Epithelial cell of esophagus (primary cell): Measurements from ENCODE around the gene IQSEC3.

ENCODE experiments used
- DNase-seq: peaks from one replicate; pipeline ENCODE4 v3.0.0; 2010; ENCODE audit warnings: low read depth
- H3K4me3 ChIP-seq: 2 replicates; pipeline ENCODE4 v1.5.1; 2011; ENCODE audit warnings: mild to moderate bottlenecking, low read length, control low read depth
- CTCF ChIP-seq: IDR thresholded peaks from 2 replicates; pipeline ENCODE4 v1.5.1; 2011; ENCODE audit warnings: low read depth, mild to moderate bottlenecking, low read length, control low read depth, inconsistent platforms; ENCODE audit not compliant: insufficient read depth; ENCODE audit errors: missing control alignments

Gene IQSEC3

DNA sequence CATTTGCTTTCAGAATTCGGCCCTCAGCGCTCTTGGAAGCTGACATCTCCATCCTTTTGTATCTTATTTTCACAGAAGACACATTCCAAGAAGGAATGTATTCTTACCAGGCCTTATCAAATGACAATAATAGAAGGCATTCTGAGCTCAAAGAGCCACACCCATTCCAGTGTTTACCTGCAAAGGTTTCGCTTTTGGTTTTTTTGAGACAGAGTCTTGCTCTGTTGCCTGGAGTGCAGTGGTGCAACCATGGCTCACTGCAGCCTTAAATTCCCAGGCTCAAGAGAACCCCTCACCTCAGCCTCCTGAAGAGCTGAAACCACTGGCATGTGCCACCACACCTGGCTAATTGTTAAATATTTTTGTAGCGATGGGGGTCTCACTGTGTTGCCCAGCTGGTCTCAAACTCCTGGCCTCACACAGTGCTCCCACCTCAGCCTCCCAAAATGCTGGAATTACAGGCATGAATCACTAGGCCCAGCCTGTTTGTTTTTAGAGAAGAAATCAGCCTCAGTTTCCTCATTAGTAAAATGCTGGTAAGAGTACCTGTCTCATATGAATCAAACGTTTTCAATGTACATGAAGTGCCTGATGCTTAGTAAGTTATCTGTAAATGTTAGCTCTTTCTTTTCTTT lies 78.2 kb downstream of the IQSEC3 start:
- TF ChIP-seq CTCF: no peak
- no peak overlapping the region for H3K4me3 ChIP-seq
- DNase-seq: peak; percentile 17

GRCh38 chr12:145369-145960 lies 78.9 kb downstream of the IQSEC3 start:
- TF ChIP-seq CTCF: no peak
- H3K4me3 ChIP-seq: no peak overlapping the region
- DNase-seq: peak; percentile 42

DNA sequence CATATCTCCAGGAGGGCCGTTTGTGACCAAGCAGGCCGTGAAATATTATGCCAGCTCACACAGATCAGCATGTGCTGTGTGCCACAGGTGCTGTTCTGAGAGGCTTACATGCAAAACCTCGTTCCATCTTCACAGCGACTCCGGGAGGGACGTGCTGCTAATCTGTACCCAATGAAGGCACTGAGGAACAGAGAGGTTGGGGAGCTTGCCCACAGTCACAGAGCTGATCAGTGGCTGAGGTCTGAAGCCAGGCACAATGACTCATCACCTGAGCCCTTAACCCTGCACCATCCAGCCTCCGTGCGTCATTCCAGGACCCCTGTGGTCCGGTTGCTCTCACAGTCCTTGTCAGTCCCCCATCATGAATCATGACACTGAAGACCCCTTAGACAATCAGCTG lies 80.7 kb downstream of the IQSEC3 start:
- no peak overlapping the region for H3K4me3 ChIP-seq
- DNase-seq: no peak
- TF ChIP-seq CTCF: no peak

GRCh38 chr12:148676-149416 lies 82.3 kb downstream of the IQSEC3 start:
- no peak overlapping the region for H3K4me3 ChIP-seq
- DNase-seq: peak; percentile 69
- no peak for TF ChIP-seq CTCF

GRCh38 chr12:151579-151978 lies 85.0 kb downstream of the IQSEC3 start:
- no peak overlapping the region for H3K4me3 ChIP-seq
- no peak for TF ChIP-seq CTCF
- DNase-seq: no peak

GRCh38 chr12:152440-152839 lies 85.9 kb downstream of the IQSEC3 start:
- TF ChIP-seq CTCF: no peak
- H3K4me3 ChIP-seq: no peak overlapping the region
- DNase-seq: peak; percentile 45
